ENCODE measurements around the gene EPHB1.

GRCh38 chr3:134820994-134821393 lies 25.9 kb downstream of the EPHB1 start:
- TF ChIP-seq TAF1 (IDR thresholded peaks at IDR 0.05; ENCODE audit: low read depth, low read length), result no peak
- no peak for TF ChIP-seq POLR2AphosphoS5 (IDR thresholded peaks at IDR 0.05; ENCODE audit: low read depth, low read length)
- no peak for TF ChIP-seq POLR2A (IDR thresholded peaks at IDR 0.05; ENCODE audit: low read depth, low read length)
- no peak for TF ChIP-seq POU2F2 (IDR thresholded peaks at IDR 0.05; ENCODE audit: low read depth, low read length)
- TF ChIP-seq SPI1 (IDR thresholded peaks at IDR 0.05; ENCODE audit: low read depth, low read length), result no peak

Data from GM12891 (cell line).